C4-2B (cell line): ENCODE data around the gene SLC38A2.

Experiments
- H3K27ac ChIP-seq: fragments of 450-650 bp; 2 replicates; pipeline ENCODE4 v1.5.1; 2017
- CTCF ChIP-seq: fragments of 450-650 bp; conservative IDR thresholded peaks from 2 replicates; pipeline ENCODE4 v1.5.1; 2017; ENCODE audit warnings: mild to moderate bottlenecking
- ZFX ChIP-seq: fragments of 450-650 bp; IDR thresholded peaks from 2 replicates; pipeline ENCODE4 v1.6.1; 2017

The SLC38A2 gene

GRCh38 chr12:46372544-46373300 lies at the start of gene SLC38A2:
SLC38A2 (minus strand) TSS chr12:46372773; CDS start chr12:46371293, 1,480 bp downstream.
- TF ChIP-seq CTCF (no peak), ZFX (no peak)
- peak within 1 kb of the TSS; percentile 99 for H3K27ac ChIP-seq

GRCh38 chr12:46419675-46420074 lies 47.1 kb upstream of the SLC38A2 start:
- TF ChIP-seq ZFX (no peak), CTCF (no peak)
- no peak overlapping the region for H3K27ac ChIP-seq

GRCh38 chr12:46415552-46415951 lies 43.0 kb upstream of the SLC38A2 start:
- H3K27ac ChIP-seq = no peak overlapping the region
- no peak for TF ChIP-seq ZFX
- TF ChIP-seq CTCF = no peak

- no peak for TF ChIP-seq CTCF
- no peak for TF ChIP-seq ZFX
- peak overlapping the region; percentile 17; the same call in 1 of the 2 replicates for H3K27ac ChIP-seq
These were observed 42.2 kb upstream of the SLC38A2 start for GRCh38 chr12:46414591-46415268.

GRCh38 chr12:46413368-46413767 lies 40.8 kb upstream of the SLC38A2 start:
- TF ChIP-seq CTCF (no peak), ZFX (no peak)
- no peak overlapping the region for H3K27ac ChIP-seq

- no peak overlapping the region for H3K27ac ChIP-seq
- TF ChIP-seq ZFX = no peak
- TF ChIP-seq CTCF = no peak
These were observed 40.3 kb upstream of the SLC38A2 start for GRCh38 chr12:46412857-46413256.

- no peak for TF ChIP-seq CTCF
- TF ChIP-seq ZFX = no peak
- H3K27ac ChIP-seq = no peak overlapping the region
These were observed 37.9 kb upstream of the SLC38A2 start for GRCh38 chr12:46410495-46410894.
